Prostate gland (tissue), 2 donors: ENCODE results near the gene SON.

ENCODE experiments used
- POLR2A ChIP-seq: fragments of 450-650 bp; IDR thresholded peaks from one replicate; pipeline ENCODE4 v1.6.1; 2016; ENCODE audit warnings: antibody characterized with exemption, mild to moderate bottlenecking
- POLR2AphosphoS5 ChIP-seq: sonication (generic); formaldehyde crosslinking; IDR thresholded peaks from one replicate; pipeline ENCODE4 v1.6.1; 2017; ENCODE audit warnings: antibody characterized with exemption
- TF ChIP-seq, protein P1 (sequence below), 4 experiments: fragments of 200-600 bp in 2 of 4; fragments of 450-650 bp in 2 of 4; sonication (generic) in 2 of 4; IDR thresholded peaks; 1 replicate in 3 of 4; 2 replicates in 1 of 4; pipeline ENCODE4 v1.5.1; 2016 to 2019; ENCODE audit warnings: antibody characterized with exemption in 4 of 4, mild to moderate bottlenecking in 2 of 4, moderate library complexity in 2 of 4

DNA sequence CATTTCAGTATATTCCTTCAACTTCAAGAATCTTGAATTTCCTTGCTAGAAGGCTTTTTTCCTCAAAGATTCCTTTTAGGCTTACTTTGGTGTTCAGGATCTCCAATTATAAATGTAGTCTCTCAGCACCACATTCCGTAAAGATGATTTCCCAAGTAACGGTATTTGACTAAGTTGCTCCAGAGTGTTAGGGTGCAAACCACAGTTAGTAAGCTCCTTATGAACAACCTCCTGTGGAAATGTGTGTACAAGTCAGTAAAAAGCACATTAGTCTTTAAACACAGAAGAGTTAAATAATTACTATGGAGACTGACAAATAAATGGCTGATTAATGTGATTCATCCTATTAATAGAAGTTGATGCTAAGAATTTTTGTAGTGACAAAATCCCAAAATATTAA is 35.4 kb downstream of the SON start:
- TF ChIP-seq, protein P1, sequence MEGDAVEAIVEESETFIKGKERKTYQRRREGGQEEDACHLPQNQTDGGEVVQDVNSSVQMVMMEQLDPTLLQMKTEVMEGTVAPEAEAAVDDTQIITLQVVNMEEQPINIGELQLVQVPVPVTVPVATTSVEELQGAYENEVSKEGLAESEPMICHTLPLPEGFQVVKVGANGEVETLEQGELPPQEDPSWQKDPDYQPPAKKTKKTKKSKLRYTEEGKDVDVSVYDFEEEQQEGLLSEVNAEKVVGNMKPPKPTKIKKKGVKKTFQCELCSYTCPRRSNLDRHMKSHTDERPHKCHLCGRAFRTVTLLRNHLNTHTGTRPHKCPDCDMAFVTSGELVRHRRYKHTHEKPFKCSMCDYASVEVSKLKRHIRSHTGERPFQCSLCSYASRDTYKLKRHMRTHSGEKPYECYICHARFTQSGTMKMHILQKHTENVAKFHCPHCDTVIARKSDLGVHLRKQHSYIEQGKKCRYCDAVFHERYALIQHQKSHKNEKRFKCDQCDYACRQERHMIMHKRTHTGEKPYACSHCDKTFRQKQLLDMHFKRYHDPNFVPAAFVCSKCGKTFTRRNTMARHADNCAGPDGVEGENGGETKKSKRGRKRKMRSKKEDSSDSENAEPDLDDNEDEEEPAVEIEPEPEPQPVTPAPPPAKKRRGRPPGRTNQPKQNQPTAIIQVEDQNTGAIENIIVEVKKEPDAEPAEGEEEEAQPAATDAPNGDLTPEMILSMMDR (IDR thresholded peaks at IDR 0.05) = no peak
- no peak for TF ChIP-seq POLR2A
- no peak for TF ChIP-seq POLR2AphosphoS5
